Measurements from ENCODE around the gene SAMD3. TPM values are rescaled to one million over a fixed set of nuclear protein-coding genes. Genes with fewer than 3 reads are reported as not detected.

Gene SAMD3
- total RNA-seq, 1 donor: 3.0 TPM

DNA sequence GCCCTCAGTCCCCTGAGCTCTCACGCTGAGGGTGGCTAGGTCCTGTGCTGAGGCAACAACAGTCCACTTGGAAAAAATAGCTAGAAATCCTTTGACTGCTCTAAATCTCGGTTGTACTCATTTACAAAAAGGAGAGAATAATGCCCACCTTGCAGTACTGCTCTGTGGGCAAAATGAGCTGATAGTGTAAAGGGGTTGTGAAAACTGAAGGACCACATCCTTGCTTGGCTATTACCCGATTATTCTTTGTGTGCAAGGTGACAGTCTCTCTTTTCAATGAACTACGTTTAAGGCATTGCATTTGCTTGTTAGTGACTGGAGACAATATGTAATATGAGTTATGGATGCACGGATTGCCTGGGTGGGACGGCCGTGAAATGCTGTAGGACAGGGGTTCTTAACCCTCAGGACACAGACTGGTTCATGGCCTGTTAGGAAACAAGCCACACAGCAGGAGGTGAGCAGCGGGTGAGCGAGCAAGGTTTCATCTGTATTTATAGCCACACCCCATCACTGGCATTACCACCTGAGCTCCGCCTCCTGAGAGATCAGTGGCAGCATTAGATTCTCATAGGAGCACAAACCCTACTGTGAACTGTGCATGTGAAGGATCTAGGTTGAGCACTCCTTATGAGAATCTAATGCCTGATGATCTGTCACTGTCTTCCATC, 14.6 kb downstream of the SAMD3 start:
- TF ChIP-seq, protein P1, sequence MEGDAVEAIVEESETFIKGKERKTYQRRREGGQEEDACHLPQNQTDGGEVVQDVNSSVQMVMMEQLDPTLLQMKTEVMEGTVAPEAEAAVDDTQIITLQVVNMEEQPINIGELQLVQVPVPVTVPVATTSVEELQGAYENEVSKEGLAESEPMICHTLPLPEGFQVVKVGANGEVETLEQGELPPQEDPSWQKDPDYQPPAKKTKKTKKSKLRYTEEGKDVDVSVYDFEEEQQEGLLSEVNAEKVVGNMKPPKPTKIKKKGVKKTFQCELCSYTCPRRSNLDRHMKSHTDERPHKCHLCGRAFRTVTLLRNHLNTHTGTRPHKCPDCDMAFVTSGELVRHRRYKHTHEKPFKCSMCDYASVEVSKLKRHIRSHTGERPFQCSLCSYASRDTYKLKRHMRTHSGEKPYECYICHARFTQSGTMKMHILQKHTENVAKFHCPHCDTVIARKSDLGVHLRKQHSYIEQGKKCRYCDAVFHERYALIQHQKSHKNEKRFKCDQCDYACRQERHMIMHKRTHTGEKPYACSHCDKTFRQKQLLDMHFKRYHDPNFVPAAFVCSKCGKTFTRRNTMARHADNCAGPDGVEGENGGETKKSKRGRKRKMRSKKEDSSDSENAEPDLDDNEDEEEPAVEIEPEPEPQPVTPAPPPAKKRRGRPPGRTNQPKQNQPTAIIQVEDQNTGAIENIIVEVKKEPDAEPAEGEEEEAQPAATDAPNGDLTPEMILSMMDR (IDR thresholded peaks at IDR 0.05; ENCODE audit: insufficient read depth, low read depth, low read length): no peak
- H3K4me3 ChIP-seq (ENCODE audit: low read depth, low read length): no peak overlapping the region
- DNase-seq (ENCODE audit: low read depth): no peak

DNA sequence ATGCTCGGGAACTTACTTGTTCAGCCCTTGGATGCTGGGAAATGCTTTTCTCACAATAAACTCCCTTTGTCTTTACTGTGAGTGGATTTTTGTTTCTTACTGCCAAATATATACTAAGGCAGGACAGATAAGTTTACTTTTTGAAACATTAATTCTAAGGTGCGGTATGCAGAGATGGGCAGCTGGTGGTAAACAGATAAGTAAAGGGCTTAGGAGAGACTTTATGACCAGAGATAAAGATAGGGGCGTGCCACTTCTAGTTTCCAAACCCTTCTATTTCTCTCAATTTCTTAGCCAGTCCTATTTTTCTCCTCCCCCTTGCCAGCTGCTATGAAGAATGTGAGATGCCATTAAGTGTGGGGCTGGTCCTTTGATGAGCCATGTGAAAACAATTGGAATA, 16.3 kb downstream of the SAMD3 start:
- no peak overlapping the region for H3K4me3 ChIP-seq (ENCODE audit: low read depth, low read length)

DNA sequence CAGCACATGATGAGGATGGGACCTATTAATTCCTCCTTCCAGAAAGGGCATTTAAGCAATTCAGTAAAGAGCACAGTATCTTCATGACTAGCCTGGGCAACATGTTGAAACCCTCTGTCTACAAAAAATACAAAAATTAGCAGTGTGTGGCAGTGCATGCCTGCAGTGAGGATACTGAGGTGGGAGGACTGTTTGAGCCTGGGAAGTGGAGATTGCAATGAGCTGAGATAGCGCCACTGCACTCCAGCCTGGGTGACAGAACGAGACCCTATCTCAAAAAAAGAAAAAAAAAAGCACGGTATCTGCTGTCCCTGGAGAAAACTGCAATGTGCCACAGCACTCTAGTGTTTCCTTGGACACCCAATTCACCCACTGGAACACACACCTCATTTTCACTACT, 18.4 kb downstream of the SAMD3 start:
- DNase-seq (ENCODE audit: low read depth): no peak
- no peak overlapping the region for H3K4me3 ChIP-seq (ENCODE audit: low read depth, low read length)
- TF ChIP-seq, protein P1 (IDR thresholded peaks at IDR 0.05; ENCODE audit: insufficient read depth, low read depth, low read length): no peak

More for the DNA sequence above, 16.3 kb downstream of the SAMD3 start:
- DNase-seq (ENCODE audit: low read depth): peak; percentile 46
- TF ChIP-seq, protein P1 (IDR thresholded peaks at IDR 0.05; ENCODE audit: insufficient read depth, low read depth, low read length): no peak

DNA sequence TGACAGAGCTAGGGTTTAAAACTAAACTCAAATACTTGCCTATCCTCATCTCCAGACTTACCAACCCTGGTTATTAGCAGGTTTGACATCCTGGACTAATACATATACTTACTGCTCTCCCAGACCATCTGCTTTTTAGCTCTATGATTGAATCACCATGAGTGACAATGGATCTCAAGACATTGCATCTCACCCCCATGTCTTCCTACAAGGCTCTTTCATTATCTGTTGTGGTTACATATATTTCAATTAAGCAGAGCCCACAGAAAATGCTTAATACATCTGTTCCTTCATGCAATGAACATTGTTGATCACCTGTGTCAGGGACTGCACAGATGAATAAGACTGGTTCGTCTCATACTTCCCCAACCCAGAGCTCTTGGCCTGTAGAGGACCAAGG, 19.4 kb downstream of the SAMD3 start:
- no peak for DNase-seq (ENCODE audit: low read depth)
- no peak overlapping the region for H3K4me3 ChIP-seq (ENCODE audit: low read depth, low read length)
- TF ChIP-seq, protein P1 (IDR thresholded peaks at IDR 0.05; ENCODE audit: insufficient read depth, low read depth, low read length): no peak

DNA sequence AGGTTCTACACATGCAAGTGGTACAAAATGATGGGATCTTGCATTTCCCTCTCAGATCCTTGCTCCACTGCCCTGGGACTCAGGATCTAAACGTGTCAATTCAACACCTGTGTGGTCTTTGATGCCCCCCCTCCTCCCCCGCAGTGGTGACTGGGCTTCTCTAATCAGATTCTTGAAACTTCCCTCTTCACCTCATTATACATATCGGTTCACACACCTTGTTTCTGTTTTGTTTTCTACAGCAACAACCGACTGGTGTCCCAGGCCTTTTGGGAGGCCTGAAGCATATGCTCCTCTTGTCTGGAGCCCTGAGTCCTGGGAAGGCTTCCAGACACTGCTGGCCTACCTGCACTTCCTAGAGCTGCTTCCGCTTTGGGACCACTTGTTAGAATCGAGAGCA, 20.0 kb downstream of the SAMD3 start:
- TF ChIP-seq, protein P1 (IDR thresholded peaks at IDR 0.05; ENCODE audit: insufficient read depth, low read depth, low read length): no peak
- no peak for DNase-seq (ENCODE audit: low read depth)
- no peak overlapping the region for H3K4me3 ChIP-seq (ENCODE audit: low read depth, low read length)

DNA sequence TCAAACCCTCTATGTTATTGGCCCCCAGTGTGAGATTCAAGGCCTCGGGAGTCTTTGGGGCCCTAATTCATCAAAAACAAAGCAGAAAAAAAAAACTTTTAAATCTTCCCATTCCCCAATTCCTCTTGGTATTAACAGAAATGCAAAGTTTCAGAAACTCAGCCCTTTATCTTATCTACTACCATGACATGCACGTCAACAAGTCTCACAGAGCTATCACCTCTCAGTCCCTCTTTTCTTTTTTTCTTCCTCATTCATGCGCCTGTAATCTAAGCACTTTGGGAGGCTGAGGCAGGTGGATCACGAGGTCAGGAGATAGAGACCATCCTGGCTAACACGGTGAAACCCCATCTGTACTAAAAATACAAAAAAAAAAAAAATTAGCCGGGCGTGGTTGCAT, 22.7 kb downstream of the SAMD3 start:
- DNase-seq (ENCODE audit: low read depth): no peak
- H3K4me3 ChIP-seq (ENCODE audit: low read depth, low read length): no peak overlapping the region
- TF ChIP-seq, protein P1 (IDR thresholded peaks at IDR 0.05; ENCODE audit: insufficient read depth, low read depth, low read length): no peak
